22Rv1 (cell line): ENCODE data around the gene PANX2.
A peak's percentile ranks its signal among the peaks of the same experiment; 100 is the strongest.
"Not testable (repeated sequence)": the region's sequence is repeated elsewhere in the genome, so short reads cannot be mapped to it uniquely, and the experiment has no call there.

Source experiments
- H3K27ac ChIP-seq: fragments of 450-650 bp; 2 replicates; pipeline ENCODE4 v1.5.1; 2017
- ZFX ChIP-seq: fragments of 450-650 bp; IDR thresholded peaks from 2 replicates; pipeline ENCODE4 v1.6.1; 2017; ENCODE audit warnings: antibody characterized with exemption, borderline replicate concordance
- TF ChIP-seq, protein P1 (sequence below): fragments of 450-650 bp; IDR thresholded peaks from 2 replicates; pipeline ENCODE4 v1.5.1; 2017; ENCODE audit warnings: mild to moderate bottlenecking

Gene PANX2

DNA sequence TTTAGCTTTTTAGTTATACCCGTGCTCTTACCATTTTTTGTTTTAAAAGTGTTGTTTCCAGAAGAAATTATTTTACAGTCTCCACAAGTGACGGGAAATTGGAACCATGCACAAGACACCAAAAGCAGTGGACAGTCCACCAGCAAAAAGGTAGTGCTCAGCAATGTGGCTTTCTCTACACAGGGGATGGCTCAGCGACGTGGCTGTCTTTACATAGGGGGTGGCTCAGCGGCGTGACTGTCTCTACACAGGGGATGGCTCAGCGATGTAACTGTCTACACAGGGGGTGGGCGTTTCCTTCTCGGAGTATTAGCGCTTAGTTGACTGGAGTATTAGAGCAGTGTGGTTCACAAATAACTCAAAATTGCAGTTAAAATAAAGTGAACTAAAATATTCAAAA lies 36.0 kb upstream of the PANX2 start:
- TF ChIP-seq, protein P1, sequence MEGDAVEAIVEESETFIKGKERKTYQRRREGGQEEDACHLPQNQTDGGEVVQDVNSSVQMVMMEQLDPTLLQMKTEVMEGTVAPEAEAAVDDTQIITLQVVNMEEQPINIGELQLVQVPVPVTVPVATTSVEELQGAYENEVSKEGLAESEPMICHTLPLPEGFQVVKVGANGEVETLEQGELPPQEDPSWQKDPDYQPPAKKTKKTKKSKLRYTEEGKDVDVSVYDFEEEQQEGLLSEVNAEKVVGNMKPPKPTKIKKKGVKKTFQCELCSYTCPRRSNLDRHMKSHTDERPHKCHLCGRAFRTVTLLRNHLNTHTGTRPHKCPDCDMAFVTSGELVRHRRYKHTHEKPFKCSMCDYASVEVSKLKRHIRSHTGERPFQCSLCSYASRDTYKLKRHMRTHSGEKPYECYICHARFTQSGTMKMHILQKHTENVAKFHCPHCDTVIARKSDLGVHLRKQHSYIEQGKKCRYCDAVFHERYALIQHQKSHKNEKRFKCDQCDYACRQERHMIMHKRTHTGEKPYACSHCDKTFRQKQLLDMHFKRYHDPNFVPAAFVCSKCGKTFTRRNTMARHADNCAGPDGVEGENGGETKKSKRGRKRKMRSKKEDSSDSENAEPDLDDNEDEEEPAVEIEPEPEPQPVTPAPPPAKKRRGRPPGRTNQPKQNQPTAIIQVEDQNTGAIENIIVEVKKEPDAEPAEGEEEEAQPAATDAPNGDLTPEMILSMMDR = no peak
- TF ChIP-seq ZFX = no peak
- no peak overlapping the region for H3K27ac ChIP-seq

DNA sequence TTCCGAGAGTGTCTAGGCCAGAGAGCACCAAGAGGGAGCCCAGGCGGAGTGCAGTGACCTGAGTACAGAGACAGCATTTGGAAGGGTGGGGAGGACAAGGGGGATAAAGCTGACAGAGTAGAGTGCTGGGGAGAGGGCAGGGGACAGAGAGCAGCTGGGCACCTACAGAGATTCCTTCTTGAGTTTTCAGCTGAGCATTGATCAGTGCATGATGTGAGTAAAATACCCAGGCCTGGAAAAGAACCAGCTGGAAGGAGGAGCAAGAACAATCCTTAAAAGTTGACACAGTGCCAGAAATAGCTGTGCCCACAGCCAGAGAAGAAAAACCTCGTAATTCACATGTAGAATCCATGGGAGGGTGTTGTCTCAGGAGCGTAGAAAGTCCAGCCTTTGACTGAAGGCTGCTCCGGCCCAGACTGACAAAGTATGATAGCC lies 33.9 kb upstream of the PANX2 start:
- no peak for TF ChIP-seq ZFX
- TF ChIP-seq, protein P1 = no peak
- no peak overlapping the region for H3K27ac ChIP-seq

DNA sequence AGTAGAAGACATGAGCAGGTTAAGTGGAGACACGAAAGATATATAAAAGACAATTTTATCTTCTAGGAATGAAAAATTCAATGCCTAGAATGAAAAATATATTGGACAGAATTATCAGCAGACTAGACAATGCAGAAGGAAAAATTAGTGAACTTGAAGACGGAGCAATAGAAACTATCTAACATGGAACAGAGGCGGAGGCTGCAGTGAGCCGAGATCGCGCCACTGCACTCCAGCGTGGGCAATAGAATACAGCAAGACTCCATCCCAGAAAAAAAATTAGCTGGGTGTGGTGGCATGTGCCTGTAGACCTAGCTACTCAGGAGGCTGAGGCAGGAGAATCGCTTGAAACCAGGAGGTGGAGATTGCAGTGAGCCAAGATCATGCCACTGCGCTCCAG lies 33.3 kb upstream of the PANX2 start:
- H3K27ac ChIP-seq = not testable (repeated sequence)

DNA sequence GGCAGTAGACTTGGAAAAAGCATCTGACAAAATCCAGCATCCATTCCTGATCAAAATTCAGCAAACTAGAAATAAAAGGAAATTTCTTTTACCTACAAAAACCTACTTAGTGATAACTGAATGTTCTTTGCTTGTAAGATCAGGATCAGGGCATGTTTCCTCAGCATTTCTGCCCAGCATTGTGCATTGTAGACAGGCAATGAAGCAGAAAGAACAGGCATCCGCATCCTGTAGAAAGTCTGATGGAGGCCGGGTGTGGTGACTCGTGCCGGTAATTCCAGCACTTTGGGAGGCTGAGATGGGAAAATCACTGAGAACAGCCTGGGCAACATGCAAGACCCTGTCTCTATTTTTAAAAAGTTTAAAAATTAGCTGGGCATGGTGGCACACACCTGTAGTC lies 32.5 kb upstream of the PANX2 start:
- H3K27ac ChIP-seq = no peak overlapping the region
- TF ChIP-seq, protein P1 = no peak
- TF ChIP-seq ZFX = no peak

DNA sequence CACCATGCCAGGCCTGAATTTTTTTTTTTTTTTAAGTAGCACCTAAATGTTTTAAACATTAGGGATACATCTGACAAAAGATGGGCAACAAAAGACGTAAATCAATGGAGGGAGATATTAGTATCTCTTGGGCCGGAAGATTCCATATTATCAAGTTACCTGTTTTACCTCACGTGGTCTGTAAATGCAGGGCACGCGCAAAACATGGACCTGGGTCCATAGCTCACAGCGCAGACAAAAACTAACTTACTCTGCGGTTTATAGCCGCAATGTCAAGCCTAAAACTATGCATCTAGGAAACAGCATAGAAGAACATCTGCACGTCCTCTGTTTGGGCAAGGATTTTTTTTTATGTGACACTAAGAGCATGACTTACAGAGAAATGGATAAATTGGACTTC lies 31.5 kb upstream of the PANX2 start:
- TF ChIP-seq, protein P1 = no peak
- TF ChIP-seq ZFX = no peak
- H3K27ac ChIP-seq = 0 out of 2 replicates have a peak overlapping the region, but pooled peaks have one; percentile 18

DNA sequence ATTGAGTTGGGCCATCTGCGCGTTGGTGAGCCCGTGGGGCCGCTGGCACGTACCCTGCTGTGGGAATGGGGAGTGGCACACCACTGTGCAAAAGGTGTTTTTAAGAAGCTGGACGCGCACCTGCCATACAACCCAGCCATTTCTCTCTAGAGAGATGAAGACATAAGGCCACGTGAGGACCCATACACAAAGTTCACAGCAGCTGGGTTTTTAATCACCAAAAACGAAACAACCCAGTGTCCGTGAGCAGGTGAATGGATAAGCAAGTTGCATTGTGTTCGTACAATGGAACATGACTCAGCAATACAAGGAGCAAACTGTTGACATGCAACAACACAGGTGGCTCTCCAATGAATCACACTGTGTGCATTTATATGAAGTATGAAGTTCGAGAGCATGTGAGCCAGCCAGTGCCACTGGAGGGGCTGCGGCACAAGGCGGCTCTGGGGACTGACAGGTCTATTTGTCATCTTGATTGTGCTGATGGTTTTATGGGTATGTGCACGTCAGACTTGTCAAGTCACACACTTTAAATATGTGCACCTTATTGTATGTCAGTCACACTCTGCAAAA lies 30.6 kb upstream of the PANX2 start:
- H3K27ac ChIP-seq = peak overlapping the region; percentile 18
- TF ChIP-seq ZFX = no peak
- TF ChIP-seq, protein P1 = no peak

DNA sequence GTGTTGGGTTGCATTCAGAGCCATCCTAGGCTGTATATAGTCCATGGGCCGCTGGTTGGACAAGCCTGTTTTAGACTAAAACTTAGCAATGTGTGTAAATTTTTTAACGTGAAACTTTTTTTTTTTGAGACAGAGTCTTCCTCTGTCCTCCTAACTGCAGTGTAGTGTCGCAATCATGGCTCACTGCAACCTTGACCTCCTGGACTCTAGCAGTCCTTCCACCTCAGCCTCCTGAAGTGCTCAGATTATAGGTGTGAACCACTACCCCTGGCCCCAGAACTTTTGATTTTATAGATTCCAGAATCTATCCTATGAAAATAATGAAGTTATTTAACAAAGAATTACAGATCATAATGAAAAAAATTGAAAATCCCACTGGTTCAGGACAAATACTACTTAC lies 29.9 kb upstream of the PANX2 start:
- peak overlapping the region; percentile 18 for H3K27ac ChIP-seq
- TF ChIP-seq, protein P1 = no peak
- no peak for TF ChIP-seq ZFX

DNA sequence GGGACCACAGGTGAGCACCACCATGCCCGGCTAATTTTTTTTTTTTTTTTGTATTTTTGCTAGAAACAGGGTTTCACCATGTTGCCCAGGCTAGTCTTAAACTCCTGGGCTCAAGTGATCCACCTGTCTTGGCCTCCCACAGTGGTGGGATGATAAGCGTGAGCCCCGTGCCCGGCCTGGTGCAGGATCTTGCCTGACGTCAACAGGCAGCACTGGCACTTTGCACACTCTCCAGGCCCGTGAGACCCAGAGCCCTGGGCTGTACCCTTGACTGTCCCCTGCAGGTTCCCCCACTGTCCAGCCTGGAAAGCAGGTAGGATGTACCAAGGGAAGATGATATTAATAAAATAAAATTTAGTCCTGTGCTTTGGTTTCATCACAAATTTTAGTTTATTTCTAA lies 29.1 kb upstream of the PANX2 start:
- 0 out of 2 replicates have a peak overlapping the region, but pooled peaks have one; percentile 17 for H3K27ac ChIP-seq
- no peak for TF ChIP-seq ZFX
- TF ChIP-seq, protein P1 = no peak
